CD4-positive, alpha-beta T cell treated with Interleukin-15 for 1 hour (primary cell): Measurements from ENCODE around the gene WDR11.

Source experiments
- DNase-seq: peaks from one replicate; pipeline ENCODE4 v3.0.0-alpha.2; 2020

The WDR11 gene

DNA sequence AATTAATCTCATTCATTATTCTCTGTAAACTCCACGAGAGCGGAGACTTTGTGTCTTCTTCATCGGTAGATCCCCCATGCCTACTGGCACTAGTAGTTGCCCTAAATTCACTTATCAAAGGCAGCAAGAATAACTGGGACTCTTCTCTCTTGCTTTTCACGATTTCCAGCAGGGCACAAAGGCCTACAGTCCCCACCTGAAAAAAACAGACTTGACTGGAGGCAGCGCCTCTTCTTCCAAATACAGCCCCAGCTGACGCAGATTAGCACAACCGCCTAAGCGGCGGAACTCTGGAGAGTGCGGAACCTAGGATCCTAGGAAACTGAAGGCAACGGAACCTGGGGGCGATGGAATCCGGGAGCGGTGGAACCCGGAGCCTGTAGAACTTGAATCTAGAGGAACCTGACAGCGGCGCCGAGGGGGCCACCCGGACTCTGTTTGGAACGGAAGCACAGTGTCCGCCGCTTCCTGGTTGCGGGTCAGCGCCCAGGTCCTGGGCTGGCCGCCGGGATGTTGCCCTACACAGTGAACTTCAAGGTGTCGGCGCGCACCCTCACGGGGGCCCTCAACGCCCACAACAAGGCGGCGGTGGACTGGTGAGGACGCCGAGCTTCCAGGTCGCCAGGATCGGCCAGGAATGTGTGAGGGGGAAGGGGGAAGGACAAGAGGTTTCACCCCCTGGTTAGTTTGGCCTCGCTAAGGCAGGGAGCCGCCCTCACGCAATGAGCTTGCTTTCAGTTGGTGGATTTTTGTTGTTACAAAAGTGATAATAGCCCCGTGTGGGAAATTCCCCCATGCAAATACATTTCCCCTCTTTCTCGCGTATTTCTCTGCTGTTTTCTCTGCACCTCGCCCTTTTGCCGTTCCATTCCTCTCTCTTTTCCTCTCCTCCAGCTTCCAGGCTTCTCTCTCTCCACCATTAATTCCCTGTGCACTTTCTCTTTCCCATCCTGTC lies at the start of gene WDR11:
TSS of gene WDR11 (plus strand) at position 452 of the 955 bp plus-strand sequence. CDS start at position 511, 59 bp downstream.
- DNase-seq, result peak; percentile 70

DNA sequence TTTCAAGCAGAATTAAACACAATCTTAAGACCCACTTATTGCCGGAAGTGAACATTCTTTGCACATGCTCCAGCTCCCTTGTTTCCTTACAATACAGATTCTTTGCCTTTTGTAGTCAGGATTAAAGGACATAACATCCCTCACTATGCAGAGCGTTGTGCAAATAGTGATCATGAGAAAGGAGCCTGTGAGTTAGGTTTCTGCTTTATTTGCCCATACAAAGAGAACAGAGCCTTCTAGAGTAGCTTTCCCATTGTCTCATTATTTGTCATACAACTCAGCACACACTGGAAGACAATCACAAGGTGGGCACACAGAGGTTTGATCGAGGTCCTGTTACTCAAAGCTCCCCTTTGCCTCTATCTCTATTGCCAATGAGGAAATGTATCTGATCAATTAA lies 48.2 kb upstream of the WDR11 start:
- no peak for DNase-seq

GRCh38 chr10:120803972-120804371 lies 47.2 kb upstream of the WDR11 start:
- DNase-seq, result no peak

- no peak for DNase-seq
Observed at GRCh38 chr10:120805014-120805812, 45.9 kb upstream of the WDR11 start.

GRCh38 chr10:120806081-120806480 lies 45.1 kb upstream of the WDR11 start:
- DNase-seq, result no peak

DNA sequence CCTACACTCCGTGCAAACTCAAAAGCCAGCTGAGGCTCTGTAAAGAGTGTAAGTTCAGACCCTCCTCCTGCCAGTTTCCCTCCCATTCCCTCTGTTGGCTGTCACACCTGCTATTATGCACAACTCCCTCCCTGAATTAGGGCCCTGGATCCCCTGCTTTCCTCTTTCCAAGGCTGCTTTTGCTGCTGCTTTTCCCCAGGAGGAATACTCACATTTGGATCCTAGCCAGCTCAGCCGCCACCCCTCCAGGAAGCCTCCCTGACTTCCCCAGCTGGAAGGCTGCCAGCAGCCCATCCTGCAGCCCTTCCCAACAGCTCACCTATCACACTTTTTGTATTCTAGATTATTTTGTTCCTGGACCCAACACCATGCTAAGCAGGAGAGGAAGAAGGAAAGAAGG lies 40.9 kb upstream of the WDR11 start:
- no peak for DNase-seq

DNA sequence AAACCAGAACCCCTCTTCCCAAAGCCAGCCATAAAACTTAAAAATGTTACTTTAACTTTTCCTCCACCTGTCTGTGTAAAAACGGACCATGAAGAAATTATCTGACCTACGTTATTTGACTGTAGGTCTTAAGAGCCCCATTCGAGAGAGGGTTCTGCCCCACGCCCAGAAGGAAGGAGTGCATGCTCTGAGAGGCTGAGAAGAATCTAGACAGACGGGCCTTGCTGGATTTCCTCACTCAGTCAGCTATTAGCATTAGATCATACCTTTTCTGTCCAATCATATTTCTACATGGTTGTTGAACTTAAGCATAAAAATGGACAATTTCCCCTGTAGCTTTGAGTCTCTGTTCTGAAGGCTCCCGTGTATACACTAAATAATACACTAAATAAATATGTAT lies 38.1 kb upstream of the WDR11 start:
- DNase-seq, result no peak

- DNase-seq, result no peak
Observed at GRCh38 chr10:120818301-120818700, 32.9 kb upstream of the WDR11 start.

- DNase-seq, result no peak
Observed at GRCh38 chr10:120819366-120819765, 31.8 kb upstream of the WDR11 start.

DNA sequence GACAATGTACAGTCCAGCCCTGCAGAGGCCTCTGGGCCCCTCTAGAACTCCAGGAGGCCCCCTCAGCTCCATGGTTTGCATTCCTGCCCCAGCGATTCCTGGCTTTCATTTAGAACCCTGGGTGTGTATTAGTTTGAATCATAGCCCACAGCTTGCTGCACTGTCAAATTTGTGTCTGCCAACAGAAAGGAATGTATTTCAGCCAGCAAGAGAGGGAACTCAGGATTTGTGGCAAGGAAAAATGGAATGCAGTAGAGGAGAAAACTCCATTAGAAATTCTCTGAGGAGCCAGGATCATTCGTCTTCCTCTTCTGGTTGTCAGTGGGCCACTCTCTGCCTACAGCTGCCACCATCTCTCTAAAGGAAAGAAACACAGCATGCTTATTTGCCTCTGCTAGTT lies 27.9 kb upstream of the WDR11 start:
- DNase-seq, result no peak

DNA sequence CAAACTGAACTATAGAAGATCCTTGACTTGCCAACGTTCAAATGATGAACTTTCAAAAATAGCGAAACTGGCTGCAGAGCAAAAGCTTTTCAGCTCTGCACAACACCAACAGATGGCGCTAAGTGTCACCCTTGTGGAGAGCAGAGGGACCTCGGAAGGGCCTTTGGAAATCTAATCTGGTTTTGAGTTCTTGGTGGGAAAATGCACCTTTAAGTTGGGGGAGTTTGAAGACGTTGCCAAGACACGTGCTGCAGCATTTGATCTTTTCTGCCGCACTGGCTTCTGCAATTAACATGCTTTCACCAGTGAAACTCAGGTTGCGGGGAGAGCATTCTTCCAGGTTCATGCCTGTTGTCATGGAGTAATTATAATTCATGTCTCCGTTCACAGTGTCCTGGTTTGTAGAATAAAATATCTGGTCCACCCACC lies 26.3 kb upstream of the WDR11 start:
- no peak for DNase-seq

- DNase-seq, result no peak
Observed at GRCh38 chr10:120825878-120826769, 25.0 kb upstream of the WDR11 start.

GRCh38 chr10:120827251-120827875 lies 23.8 kb upstream of the WDR11 start:
- DNase-seq, result no peak

GRCh38 chr10:120828763-120829319 lies 22.3 kb upstream of the WDR11 start:
- no peak for DNase-seq

DNA sequence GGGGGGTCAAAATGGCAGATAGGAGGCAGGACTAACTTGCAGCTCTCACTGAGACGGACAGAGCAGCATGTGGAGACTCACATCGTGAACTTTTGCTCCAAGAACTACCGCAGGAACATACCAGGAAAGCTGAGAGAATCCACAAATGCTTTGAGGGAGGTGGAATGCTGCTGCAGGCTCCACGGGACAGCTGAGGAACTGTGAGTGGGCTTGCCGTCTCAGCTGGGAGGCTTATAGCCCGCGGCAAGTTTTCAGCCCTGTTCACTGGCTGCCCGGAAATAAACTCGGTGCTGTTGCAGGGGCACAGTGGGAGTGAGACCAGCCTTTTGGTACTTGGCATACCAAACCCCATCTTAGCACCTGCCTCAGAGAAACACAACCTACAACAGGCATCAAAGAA lies 19.1 kb upstream of the WDR11 start:
- DNase-seq, result no peak

- no peak for DNase-seq
Observed at GRCh38 chr10:120833222-120833928, 17.8 kb upstream of the WDR11 start.

DNA sequence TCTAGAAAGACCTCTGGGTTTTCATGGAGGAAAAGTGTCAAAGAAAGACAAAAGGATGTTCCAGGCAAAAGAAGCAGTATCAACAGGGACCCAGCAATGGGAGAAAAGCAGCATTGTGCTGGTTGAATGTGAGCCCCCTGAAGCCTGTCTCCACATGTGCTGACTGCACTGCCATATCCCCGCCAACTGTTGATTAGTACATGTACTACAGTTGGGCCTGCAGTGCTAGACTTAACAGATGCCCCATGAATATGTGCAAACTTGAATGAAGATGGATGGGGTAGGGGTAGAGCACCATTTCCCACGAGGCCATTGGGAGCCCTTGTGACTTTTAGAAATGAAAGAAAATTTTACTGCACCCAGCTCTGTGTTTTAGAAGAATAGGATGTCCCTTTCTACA lies 15.6 kb upstream of the WDR11 start:
- DNase-seq, result no peak

DNA sequence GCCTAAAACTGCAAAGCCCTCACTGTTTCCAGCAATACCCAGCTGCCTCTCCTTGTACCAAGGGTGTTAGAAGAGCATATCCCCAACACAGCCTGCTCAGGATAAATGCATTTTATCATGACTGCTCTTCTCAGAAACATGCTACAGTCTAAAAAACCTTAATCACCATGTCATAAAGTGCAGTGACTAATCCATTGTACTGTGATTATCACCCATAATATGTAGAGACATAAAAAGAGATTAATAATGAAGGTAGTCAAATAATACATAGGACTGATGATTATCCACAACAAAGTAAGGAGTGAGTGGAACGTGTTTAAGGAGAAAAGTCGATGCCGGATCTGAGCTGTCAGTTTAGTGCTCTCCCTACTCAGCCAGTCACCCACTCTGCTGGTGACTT lies 12.2 kb upstream of the WDR11 start:
- DNase-seq, result no peak

DNA sequence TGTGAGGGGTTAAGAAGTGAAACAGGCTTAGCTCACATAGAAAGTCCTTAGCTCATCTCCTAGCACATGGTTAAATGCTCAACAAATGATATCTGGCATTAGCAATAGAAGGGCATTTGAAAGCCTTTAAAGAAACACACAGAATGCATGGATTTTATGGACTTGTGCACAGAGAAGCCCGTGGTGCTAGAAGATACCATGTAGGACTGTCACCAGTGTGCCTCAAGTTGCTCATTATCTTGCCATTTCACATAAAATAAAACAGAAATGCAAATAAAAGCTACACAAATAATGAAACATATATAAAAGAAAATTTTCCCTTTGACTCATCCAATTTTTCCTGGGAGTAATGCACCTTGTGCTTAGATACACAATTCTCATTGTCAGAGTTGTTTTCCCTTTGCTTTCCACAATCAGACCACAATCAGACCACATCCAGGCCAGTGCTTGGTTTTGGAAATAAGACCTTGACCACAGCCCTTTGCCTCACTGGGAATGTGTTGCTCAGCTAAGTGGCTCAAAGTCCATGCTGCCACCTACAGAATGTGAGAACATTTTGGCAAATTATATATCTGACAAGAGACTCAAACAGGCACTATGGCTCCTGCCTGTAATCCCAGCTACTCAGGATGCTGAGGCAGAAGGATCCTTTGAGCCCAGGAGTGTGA lies 9.5 kb upstream of the WDR11 start:
- no peak for DNase-seq

DNA sequence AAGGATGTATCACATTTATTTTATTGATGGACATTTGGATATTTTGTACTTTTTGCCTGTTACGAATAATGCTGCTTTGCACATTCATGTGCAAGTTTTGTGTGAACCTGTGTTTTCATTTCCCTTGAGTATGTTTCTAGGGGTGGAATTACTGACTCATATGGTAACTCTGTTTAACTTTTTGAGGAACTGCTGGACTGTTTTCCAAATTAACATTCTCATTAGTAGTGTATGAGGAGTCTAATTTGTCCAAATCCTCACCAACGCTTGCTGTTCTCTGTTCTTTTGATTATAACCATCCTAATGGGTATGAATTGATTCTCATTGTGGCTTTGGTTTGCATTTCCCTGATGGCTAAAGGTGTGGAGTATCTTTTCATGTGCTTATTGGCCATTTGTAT lies 3.2 kb downstream of the WDR11 start:
- DNase-seq, result no peak
